Measurements from ENCODE around the gene IL19.

IL19 gene

GRCh38 chr1:206802401-206802800 is 31.8 kb downstream of the IL19 start:
- no peak for DNase-seq

GRCh38 chr1:206803221-206803730 is 32.7 kb downstream of the IL19 start:
- no peak for DNase-seq

GRCh38 chr1:206804156-206804737 is 33.7 kb downstream of the IL19 start:
- no peak for DNase-seq

- DNase-seq, result no peak
These were observed 34.8 kb downstream of the IL19 start for GRCh38 chr1:206805357-206805756.

GRCh38 chr1:206808615-206809014 is 38.0 kb downstream of the IL19 start:
- DNase-seq, result peak; percentile 58

- DNase-seq, result peak; percentile 42
These were observed 39.0 kb downstream of the IL19 start for GRCh38 chr1:206809504-206810084.

GRCh38 chr1:206812471-206812870 is 41.9 kb downstream of the IL19 start:
- DNase-seq, result no peak

GRCh38 chr1:206814716-206815341 is 44.3 kb downstream of the IL19 start:
- peak; percentile 42 for DNase-seq

- no peak for DNase-seq
These were observed 46.1 kb downstream of the IL19 start for GRCh38 chr1:206816390-206817287.

- DNase-seq, result peak; percentile 17
These were observed 50.9 kb downstream of the IL19 start for GRCh38 chr1:206821493-206821892.

- DNase-seq, result no peak
These were observed 53.2 kb downstream of the IL19 start for GRCh38 chr1:206823727-206824126.

GRCh38 chr1:206824331-206824730 is 53.8 kb downstream of the IL19 start:
- DNase-seq, result no peak

GRCh38 chr1:206826394-206826793 is 55.8 kb downstream of the IL19 start:
- DNase-seq, result peak; percentile 35

GRCh38 chr1:206828061-206828460 is 57.5 kb downstream of the IL19 start:
- no peak for DNase-seq

GRCh38 chr1:206828765-206829164 is 58.2 kb downstream of the IL19 start:
- DNase-seq, result peak; percentile 27

GRCh38 chr1:206829282-206829681 is 58.7 kb downstream of the IL19 start:
- no peak for DNase-seq

- no peak for DNase-seq
These were observed 59.3 kb downstream of the IL19 start for GRCh38 chr1:206829875-206830274.

GRCh38 chr1:206831650-206832049 is 61.1 kb downstream of the IL19 start:
- no peak for DNase-seq

GRCh38 chr1:206832352-206832880 is 61.8 kb downstream of the IL19 start:
- DNase-seq, result no peak

GRCh38 chr1:206833106-206833680 is 62.6 kb downstream of the IL19 start:
- DNase-seq, result no peak

GRCh38 chr1:206833801-206834200 is 63.2 kb downstream of the IL19 start:
- peak; percentile 52 for DNase-seq

- DNase-seq, result no peak
These were observed 63.6 kb downstream of the IL19 start for GRCh38 chr1:206834217-206834616.

- DNase-seq, result no peak
These were observed 64.1 kb downstream of the IL19 start for GRCh38 chr1:206834711-206835110.
